Measurements from ENCODE around the gene EDNRA.

- no peak for TF ChIP-seq POLR2A (IDR thresholded peaks at IDR 0.05)
- TF ChIP-seq, protein P1, sequence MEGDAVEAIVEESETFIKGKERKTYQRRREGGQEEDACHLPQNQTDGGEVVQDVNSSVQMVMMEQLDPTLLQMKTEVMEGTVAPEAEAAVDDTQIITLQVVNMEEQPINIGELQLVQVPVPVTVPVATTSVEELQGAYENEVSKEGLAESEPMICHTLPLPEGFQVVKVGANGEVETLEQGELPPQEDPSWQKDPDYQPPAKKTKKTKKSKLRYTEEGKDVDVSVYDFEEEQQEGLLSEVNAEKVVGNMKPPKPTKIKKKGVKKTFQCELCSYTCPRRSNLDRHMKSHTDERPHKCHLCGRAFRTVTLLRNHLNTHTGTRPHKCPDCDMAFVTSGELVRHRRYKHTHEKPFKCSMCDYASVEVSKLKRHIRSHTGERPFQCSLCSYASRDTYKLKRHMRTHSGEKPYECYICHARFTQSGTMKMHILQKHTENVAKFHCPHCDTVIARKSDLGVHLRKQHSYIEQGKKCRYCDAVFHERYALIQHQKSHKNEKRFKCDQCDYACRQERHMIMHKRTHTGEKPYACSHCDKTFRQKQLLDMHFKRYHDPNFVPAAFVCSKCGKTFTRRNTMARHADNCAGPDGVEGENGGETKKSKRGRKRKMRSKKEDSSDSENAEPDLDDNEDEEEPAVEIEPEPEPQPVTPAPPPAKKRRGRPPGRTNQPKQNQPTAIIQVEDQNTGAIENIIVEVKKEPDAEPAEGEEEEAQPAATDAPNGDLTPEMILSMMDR (IDR thresholded peaks at IDR 0.05): no peak
These were observed 6.7 kb downstream of the EDNRA start for GRCh38 chr4:147487616-147488015.
